Activated T-helper 2 cell treated with anti-CD3 and anti-CD28 coated beads, Interferon-gamma antibody, Interleukin-2, Interleukin-4, amounts not matched to agents 10 μg/mL and 5 μg/mL and 100 μg/mL, durations not matched to agents 14 hours and 24 hours and 36 hours (primary cell): Measurements from ENCODE around the gene GALNTL6. TPM values are rescaled to one million over a fixed set of nuclear protein-coding genes. Genes with fewer than 3 reads are reported as not detected.

Experiments used
- DNase-seq: peaks from one replicate; pipeline ENCODE4 v3.0.0; 2021; ENCODE audit warnings: low spot score
- H3K27ac Mint-ChIP-seq: one replicate; pipeline ENCODE4 v1.8.0; 2021; ENCODE audit warnings: mixed read lengths
- H3K27me3 Mint-ChIP-seq: one replicate; pipeline ENCODE4 v1.8.0; 2021; ENCODE audit warnings: low read depth, mixed read lengths
- H3K36me3 Mint-ChIP-seq: one replicate; pipeline ENCODE4 v1.8.0; 2021; ENCODE audit warnings: low read depth, mixed read lengths
- H3K4me1 Mint-ChIP-seq: one replicate; pipeline ENCODE4 v1.8.0; 2021; ENCODE audit warnings: low read depth, mixed read lengths
- H3K4me3 Mint-ChIP-seq: one replicate; pipeline ENCODE4 v1.8.0; 2021; ENCODE audit warnings: low read depth, mild to moderate bottlenecking, moderate library complexity, mixed read lengths
- H3K9me3 Mint-ChIP-seq: one replicate; pipeline ENCODE4 v1.8.0; 2021; ENCODE audit warnings: mixed read lengths
- intact Hi-C: fragments of 100-400 bp; cut with micrococcal nuclease; formaldehyde crosslinking; loops from one replicate; pipeline ENCODE4 v1.15.1; 2023
- total RNA-seq: library from RNA; stranded (reverse); gene quantifications from 2 replicates; pipeline ENCODE4 v1.2.3, GENCODE V29; 2022

The GALNTL6 gene
- total RNA-seq, 1 donor from 2014 or later: not detected

DNA sequence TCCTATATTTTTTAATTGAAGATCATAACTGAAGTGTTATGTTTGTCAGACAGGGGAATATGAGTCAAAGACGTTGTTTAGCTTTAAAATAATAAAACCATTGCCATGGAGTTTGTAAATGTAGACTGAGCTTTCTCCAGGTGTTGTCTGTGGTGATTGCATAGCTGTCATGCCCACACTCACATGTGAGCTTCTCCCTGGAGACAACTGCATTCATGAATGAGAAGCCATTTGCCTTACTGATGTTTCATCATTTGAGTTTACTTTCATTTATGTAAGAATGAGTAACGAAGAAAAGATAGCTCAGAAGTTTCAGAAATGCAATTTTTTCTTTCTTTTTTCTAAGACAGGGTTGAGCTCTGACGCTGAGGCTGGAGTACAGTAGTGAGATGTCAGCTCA is 339.1 kb downstream of the GALNTL6 start:
- no peak for DNase-seq
- no peak overlapping the region for H3K4me3 Mint-ChIP-seq
- H3K27me3 Mint-ChIP-seq: no peaks in the 10 kb centered on the region
- H3K36me3 Mint-ChIP-seq: no peaks in the 10 kb centered on the region
- H3K4me1 Mint-ChIP-seq: no peaks in the 10 kb centered on the region
- intact Hi-C loops: no loop called here
- no peaks in the 10 kb centered on the region for H3K9me3 Mint-ChIP-seq
- no peak overlapping the region for H3K27ac Mint-ChIP-seq

DNA sequence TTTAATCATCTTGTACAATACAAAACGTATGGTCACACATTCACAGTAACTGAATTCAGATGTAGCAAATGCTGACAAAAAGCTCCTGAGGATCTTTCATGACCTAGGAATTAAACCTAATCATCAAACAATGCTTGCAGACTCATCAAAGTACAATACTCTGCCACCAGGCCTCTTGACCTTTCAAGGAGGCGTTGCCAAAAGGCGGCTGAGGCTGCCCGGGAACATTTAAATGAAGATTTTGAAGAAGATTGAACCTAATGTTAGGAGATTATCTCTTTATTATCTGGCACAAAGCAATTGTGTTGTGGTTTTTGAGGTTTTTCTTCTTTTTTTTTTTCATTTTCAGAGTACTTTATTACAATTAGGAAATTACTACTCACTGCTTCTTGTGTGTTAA is 340.5 kb downstream of the GALNTL6 start:
- Mint-ChIP-seq H3K36me3 (no peaks in the 10 kb centered on the region), H3K4me3 (no peak overlapping the region), H3K4me1 (no peaks in the 10 kb centered on the region), H3K9me3 (no peaks in the 10 kb centered on the region), H3K27me3 (no peaks in the 10 kb centered on the region), H3K27ac (no peak overlapping the region)
- DNase-seq: no peak
- intact Hi-C loops: no loop called here

DNA sequence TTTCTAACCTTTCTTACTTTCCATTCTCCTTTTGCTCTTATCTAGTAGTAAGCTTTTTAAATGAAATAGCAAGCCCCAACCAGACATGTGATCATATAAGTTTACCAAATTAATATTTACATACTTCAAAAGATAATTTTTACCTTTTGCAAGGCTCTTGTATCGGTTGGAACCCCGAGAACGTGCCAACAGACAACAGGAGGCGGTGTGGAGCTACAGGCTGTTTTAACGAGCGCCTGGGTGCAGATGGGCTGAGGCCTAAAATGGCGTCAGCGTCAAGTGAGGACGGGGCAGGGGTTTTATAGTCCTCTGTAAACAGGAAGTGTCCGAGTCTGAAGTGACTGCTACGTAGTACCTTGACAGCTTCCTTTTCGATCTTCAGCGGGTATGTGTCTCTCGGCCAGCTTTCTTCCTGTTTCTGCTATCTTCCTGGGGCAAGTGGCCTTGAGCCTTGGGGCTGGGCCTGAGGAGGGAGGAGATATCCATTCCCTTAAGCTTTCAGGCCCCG is 342.7 kb downstream of the GALNTL6 start:
- intact Hi-C loops: no loop called here
- DNase-seq: no peak
- no peak overlapping the region for H3K4me3 Mint-ChIP-seq
- H3K4me1 Mint-ChIP-seq: no peaks in the 10 kb centered on the region
- H3K27ac Mint-ChIP-seq: no peak overlapping the region
- no peaks in the 10 kb centered on the region for H3K9me3 Mint-ChIP-seq
- H3K36me3 Mint-ChIP-seq: no peaks in the 10 kb centered on the region
- no peaks in the 10 kb centered on the region for H3K27me3 Mint-ChIP-seq

DNA sequence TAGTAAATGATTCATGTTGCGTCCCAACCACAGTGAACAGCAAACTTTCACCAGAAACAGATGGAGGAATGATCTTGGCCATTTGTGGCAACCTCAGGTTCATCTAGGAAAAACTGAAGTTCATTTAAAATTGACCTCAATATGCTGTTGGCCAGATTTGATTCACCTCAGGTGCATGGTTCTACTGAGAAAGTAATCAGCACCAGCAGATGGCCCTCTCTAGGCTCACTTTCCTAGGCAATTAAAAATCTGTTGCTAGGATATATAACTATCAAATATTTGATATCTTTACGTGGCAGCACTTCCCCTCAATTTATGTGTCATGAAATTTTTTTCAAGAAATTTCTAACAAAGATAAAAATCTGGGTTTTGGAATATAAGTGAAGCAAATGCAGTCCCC is 344.7 kb downstream of the GALNTL6 start:
- no peaks in the 10 kb centered on the region for H3K4me1 Mint-ChIP-seq
- no peaks in the 10 kb centered on the region for H3K36me3 Mint-ChIP-seq
- H3K4me3 Mint-ChIP-seq: no peak overlapping the region
- no peaks in the 10 kb centered on the region for H3K27me3 Mint-ChIP-seq
- H3K27ac Mint-ChIP-seq: no peak overlapping the region
- intact Hi-C loops: no loop called here
- no peak for DNase-seq
- no peaks in the 10 kb centered on the region for H3K9me3 Mint-ChIP-seq

DNA sequence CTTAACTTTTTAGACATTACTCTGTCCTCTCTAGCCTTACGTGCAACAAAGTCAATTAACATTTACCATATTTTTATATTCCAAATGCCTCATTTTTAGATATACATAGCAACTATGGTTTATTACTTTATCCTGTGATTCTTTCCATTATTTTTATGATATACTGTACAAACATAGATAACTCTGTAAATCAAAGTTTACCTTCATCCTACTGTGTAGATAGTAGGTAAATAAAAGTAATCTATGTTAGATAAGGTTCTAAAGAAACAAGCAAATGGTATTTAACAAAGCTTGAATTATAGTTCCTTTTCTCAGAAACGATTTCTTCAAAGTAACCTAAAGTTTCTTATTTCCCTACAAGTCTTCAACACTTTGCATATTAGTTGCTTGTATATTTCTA is 350.0 kb downstream of the GALNTL6 start:
- Mint-ChIP-seq H3K36me3 (no peaks in the 10 kb centered on the region), H3K4me1 (no peaks in the 10 kb centered on the region), H3K9me3 (peaks cover 5% of the 10 kb centered on the region), H3K27me3 (no peaks in the 10 kb centered on the region), H3K4me3 (no peak overlapping the region), H3K27ac (no peak overlapping the region)
- no peak for DNase-seq
- intact Hi-C loops: no loop called here

DNA sequence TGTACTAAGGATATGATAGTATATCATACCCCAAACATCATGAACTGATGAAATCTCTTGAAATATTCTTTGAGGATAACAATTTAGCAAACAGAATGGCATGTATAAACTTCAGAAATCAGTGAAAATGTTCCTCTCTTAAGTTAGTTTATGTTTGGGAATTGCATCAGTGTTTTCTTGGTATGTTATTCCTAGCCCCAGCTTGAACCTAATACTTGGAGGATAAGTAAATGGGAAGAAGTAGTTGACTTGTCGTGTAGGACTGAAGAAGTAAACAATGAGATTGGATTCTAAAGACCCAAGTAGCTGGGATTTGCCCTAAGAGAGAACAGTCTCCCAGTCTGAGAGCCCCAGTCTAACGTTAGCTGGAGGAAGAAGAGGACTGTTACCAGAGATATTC is 355.7 kb downstream of the GALNTL6 start:
- Mint-ChIP-seq H3K36me3 (no peaks in the 10 kb centered on the region), H3K4me1 (no peaks in the 10 kb centered on the region), H3K4me3 (no peak overlapping the region), H3K27ac (no peak overlapping the region), H3K27me3 (no peaks in the 10 kb centered on the region), H3K9me3 (peaks cover 12% of the 10 kb centered on the region)
- intact Hi-C loops: no loop called here
- DNase-seq: no peak

DNA sequence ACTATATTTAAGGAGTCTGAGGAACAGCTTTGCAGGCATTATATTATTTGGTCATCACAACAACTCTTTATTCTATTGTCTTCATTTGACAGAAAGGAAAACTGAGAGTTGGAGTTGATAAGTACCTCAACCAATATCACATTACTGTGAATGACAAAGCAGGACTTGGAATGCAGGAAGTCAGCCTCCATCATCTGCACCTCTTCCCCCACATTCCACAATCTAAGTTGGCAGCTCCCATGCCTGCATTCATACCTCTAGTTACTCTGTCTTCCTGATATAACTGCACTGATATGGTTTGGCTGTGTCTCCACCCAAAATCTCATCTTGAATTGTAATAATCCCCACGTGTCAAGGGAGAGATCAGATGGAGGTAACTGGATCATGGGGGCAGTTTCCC is 356.7 kb downstream of the GALNTL6 start:
- Mint-ChIP-seq H3K27ac (no peak overlapping the region), H3K36me3 (no peaks in the 10 kb centered on the region)
- intact Hi-C loops: no loop called here

DNA sequence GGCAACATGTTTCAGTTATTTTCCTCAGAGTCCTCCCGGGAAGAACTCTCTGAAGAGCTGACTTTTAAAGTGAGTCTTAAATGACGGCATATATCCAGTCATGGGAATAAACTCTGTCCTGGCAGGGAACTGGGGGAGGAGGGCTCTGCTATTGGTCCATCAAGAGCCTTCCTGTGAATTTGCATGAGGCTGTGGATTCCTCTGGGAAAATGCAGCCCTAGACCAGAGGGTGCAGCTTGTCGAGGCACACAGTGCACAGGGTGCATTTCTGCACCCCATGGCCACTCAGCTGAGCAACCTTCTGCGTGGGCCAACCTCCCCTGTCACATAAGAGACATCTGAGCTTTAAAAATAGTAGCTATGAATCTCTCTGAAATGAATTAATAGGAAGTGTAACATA is 360.0 kb downstream of the GALNTL6 start:
- DNase-seq: no peak
- Mint-ChIP-seq H3K9me3 (peaks cover 11% of the 10 kb centered on the region), H3K27ac (no peak overlapping the region), H3K27me3 (no peaks in the 10 kb centered on the region), H3K4me1 (no peaks in the 10 kb centered on the region), H3K36me3 (no peaks in the 10 kb centered on the region), H3K4me3 (no peak overlapping the region)
- intact Hi-C loops: no loop called here

More for the DNA sequence above, 356.7 kb downstream of the GALNTL6 start:
- H3K27me3 Mint-ChIP-seq: no peaks in the 10 kb centered on the region
- no peaks in the 10 kb centered on the region for H3K4me1 Mint-ChIP-seq
- DNase-seq: no peak
- no peak overlapping the region for H3K4me3 Mint-ChIP-seq
- H3K9me3 Mint-ChIP-seq: peaks cover 12% of the 10 kb centered on the region

DNA sequence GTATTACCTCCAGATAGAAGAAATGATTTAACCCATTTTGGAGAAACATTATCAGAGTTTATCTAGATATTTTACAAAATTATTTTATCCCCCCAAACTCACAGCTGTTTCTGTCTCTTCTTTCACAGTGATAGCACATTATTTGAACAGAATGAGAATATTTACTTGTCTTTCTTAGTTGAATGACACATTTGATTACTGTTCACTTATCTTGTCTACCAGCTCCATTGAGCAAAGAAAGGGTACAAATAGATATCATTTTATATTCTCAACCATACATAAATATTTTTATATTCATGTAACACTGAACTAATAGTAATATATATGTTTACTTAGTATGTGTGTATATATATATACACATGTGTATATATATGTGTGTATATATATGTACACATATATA is 364.2 kb downstream of the GALNTL6 start:
- intact Hi-C loops: no loop called here
- Mint-ChIP-seq H3K9me3 (peaks cover 12% of the 10 kb centered on the region), H3K36me3 (no peaks in the 10 kb centered on the region), H3K27ac (no peak overlapping the region), H3K4me3 (no peak overlapping the region), H3K27me3 (no peaks in the 10 kb centered on the region), H3K4me1 (no peaks in the 10 kb centered on the region)
- DNase-seq: no peak

DNA sequence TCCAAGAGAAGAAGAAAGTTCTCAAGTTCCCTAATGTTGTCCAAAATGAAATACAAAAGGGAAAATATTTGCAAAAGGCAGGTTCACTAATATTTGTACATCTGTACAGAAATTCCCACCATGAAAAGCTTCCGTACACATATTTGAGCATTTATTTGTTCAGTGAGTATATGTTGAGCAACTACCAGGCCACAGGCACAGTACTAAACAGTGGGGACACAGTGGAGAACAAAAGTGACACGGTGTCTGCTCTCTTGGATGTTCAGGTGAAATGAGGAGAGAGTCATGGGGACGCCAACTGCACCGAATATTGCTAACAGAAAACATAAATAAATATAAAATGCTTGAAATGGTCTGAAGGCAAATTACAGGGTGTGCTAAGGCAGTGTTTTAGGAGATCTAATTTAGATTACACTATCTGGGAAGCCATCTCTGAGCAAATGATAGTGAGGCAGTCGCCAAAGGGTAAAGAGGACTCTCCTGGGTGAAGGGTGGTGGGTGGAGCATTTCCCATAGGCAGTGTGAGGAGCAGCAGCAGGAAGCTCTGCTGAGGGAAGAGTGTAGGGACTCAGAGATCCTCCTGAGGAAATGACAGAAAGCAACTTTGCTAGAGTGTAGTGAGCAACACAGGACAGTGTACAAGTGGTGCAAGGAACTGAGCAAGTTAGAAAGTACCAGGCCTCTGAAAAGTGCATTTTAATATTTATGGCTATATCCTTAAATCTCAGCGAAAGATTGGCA is 375.2 kb downstream of the GALNTL6 start:
- peaks cover 2% of the 10 kb centered on the region for H3K9me3 Mint-ChIP-seq
- H3K27ac Mint-ChIP-seq: no peak overlapping the region
- H3K27me3 Mint-ChIP-seq: no peaks in the 10 kb centered on the region
- no peaks in the 10 kb centered on the region for H3K4me1 Mint-ChIP-seq
- H3K4me3 Mint-ChIP-seq: no peak overlapping the region
- DNase-seq: no peak
- no peaks in the 10 kb centered on the region for H3K36me3 Mint-ChIP-seq
- intact Hi-C loops: no loop called here

DNA sequence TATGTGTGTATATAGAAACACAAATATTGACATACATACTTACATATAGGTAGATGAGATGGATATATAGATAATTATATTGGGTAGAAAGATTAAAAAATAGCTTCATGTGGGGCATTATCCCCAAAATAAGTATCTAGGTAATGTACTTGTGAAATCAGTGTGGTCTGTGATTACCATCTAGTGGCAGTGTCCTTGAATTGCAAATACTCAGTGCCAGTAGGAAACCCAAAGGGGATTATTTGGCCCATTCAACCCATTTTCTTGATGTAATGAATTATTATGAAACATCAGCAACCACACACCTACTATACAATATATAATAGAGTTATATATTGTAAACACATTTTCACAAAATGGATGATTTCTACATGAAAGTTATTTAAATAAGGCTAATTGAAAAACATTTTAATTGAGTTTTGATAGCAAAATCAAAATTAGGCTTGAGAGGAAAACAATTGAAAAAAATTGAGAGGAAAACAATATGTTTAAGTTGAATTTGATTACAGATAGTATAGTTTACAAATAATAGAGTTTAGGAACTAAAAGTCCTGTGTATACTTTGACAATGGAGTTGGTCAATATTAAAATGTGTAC is 389.4 kb downstream of the GALNTL6 start:
- Mint-ChIP-seq H3K4me3 (no peak overlapping the region), H3K9me3 (peaks cover 6% of the 10 kb centered on the region), H3K36me3 (no peaks in the 10 kb centered on the region), H3K27ac (no peak overlapping the region), H3K27me3 (no peaks in the 10 kb centered on the region), H3K4me1 (no peaks in the 10 kb centered on the region)
- intact Hi-C loops: no loop called here
- DNase-seq: no peak

DNA sequence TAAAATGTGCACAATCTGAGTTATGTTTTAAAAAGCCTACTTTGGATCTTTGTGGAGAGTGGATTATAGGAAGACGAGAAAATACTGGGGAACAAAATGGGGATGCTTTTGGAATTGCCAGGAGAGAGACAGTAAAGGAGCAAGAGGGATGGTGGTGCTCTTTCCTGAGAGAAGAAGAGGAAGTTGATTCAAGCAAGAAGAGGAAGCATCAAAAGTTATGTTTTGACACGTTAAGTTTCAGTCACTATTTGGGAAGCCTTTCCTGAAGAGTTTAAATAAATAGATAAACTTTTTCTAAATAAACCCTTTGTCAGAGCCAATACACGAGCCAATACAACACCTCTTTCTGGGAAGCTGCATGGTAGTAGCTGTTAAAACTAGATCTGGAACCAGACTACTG is 394.1 kb downstream of the GALNTL6 start:
- Mint-ChIP-seq H3K4me1 (no peaks in the 10 kb centered on the region), H3K27me3 (no peaks in the 10 kb centered on the region), H3K9me3 (peaks cover 6% of the 10 kb centered on the region), H3K36me3 (no peaks in the 10 kb centered on the region), H3K4me3 (no peak overlapping the region), H3K27ac (no peak overlapping the region)
- intact Hi-C loops: no loop called here
- DNase-seq: no peak

DNA sequence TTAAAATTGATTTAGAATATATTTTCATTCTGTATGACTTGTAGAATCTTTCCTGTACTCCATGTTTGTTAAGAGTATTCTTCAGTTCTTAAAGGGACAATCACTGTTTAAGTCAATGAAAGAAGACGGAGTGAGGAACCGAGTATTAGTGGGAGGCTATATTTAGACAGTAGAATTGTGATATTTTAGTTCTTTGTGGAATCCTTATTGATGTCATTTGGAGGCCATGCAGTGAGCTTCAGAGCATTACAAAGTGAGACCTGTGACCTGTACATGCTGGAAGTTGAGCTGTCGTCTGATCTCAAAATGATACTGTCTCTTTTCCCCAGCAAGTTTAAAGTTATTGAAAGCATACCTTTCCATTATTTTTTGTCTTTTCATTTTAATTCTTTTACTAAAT is 394.7 kb downstream of the GALNTL6 start:
- H3K36me3 Mint-ChIP-seq: no peaks in the 10 kb centered on the region
- H3K27ac Mint-ChIP-seq: no peak overlapping the region
- H3K9me3 Mint-ChIP-seq: peaks cover 6% of the 10 kb centered on the region
- H3K4me1 Mint-ChIP-seq: no peaks in the 10 kb centered on the region
- DNase-seq: no peak
- intact Hi-C loops: no loop called here
- no peak overlapping the region for H3K4me3 Mint-ChIP-seq
- H3K27me3 Mint-ChIP-seq: no peaks in the 10 kb centered on the region
